ENCODE data around the gene ALDH3A2.

ALDH3A2 gene

DNA sequence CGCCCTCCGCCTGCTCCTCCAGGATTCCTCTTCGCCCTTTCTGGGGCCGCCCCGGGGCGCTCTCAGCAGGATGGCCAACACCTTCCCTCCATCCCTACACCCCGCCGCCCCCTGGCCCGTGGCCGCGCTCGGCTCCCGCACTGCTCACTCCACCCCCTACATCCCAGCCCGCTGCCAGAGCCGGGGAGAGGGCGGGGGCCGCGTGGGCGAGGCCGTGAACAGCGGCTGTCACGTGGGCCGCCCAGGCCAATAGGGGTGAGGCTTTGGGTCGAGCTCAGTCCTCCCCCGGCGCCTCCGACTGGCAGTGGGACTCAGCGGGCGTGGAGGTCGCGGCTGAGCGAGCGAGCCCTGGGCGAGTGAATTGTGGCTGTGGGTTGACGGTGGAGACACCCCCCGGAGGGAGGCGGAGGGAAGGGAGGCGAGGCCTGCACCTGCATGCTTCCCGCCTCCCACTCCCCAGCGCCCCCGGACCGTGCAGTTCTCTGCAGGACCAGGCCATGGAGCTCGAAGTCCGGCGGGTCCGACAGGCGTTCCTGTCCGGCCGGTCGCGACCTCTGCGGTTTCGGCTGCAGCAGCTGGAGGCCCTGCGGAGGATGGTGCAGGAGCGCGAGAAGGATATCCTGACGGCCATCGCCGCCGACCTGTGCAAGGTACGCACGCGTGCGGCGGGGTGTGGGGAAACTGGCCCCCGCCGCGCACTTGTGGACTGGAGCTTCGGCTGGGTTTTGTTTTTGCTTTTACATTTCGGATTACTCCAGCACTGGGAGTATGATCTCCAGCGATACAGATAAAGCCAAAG lies at the start of gene ALDH3A2:
Gene ALDH3A2 (plus strand): TSS at position 277 of the 799 bp plus-strand sequence. CDS start 221 bp downstream, at position 498.
- peak; percentile 94 for DNase-seq

DNA sequence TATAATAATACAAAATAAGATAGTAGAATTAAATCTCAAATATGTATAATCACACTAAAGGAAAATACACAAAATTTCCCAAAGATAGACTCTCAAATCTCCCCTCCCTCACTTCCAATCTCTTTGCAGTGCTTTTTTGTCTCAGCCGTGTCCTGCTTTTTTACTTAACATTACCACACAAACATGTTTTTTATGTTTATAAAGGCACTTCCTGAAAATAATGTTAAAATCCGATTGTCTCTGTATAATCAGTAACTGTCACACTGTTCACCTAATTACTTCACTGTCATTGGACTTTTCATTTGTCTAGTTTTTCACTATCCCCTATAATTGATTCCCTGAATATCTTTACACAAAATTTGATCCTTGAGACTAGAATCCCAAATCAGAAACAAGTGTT lies 38.2 kb upstream of the ALDH3A2 start:
- no peak for DNase-seq

- DNase-seq = no peak
Observed at GRCh38 chr17:19610879-19611278, 37.7 kb upstream of the ALDH3A2 start.

DNA sequence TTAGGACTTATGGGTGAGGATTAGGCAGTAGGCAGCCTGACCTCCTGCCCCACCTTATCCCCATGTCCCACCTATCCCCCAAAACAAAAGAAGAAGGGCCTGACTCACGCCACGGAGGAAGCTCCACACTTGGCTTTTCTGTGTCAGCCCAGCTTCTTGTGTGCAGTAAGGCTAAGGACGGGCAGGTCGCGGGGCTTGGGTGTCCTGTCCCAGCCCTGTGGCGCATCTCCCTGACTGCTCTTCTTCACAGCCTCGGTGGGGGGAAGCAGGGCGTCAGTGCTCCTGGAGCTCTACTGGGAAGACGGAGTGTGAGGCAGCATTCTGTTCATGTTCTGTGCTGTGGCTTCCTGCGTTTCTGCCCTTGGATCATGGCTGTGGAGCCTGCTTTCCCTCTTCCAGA lies 34.6 kb upstream of the ALDH3A2 start:
- no peak for DNase-seq

DNA sequence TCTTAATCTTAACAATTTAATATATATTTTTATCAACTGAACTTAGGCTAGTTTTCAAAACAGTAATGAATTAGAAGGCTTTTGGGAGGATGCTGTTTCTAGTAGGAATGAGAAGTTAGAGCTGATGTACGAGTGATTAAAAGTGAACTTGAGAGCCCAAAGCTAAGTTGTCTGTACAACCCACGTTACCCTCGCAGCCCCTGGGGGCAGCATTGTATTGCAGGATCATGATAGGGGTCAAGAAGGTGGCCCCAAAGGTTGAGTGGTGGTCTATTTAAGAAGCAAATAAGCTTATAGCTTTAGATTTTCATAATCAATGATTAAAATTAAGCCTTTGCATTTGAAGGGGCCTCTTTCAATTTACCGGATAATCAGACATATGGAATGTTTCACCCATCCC lies 33.7 kb upstream of the ALDH3A2 start:
- DNase-seq = no peak

DNA sequence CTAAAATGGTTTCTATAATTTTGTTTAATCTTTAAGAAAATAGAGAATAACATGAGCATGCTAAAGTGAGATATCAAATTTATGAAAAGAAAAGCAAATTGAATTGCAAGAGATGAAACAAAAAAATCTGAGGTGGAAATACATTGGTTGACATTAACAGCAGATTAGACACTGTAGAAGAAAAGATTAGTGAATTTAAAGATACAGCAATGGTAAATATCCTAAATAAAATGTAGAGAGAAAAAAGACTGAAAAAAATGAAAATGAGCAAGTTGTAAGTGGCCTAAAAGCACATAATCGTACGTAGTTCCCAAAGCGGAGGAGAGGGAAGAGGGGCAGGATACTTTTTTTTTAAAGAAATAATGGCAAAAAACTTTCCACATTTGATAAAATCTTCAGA lies 30.5 kb upstream of the ALDH3A2 start:
- DNase-seq = no peak

- DNase-seq = no peak
Observed at GRCh38 chr17:19619705-19620325, 28.7 kb upstream of the ALDH3A2 start.

DNA sequence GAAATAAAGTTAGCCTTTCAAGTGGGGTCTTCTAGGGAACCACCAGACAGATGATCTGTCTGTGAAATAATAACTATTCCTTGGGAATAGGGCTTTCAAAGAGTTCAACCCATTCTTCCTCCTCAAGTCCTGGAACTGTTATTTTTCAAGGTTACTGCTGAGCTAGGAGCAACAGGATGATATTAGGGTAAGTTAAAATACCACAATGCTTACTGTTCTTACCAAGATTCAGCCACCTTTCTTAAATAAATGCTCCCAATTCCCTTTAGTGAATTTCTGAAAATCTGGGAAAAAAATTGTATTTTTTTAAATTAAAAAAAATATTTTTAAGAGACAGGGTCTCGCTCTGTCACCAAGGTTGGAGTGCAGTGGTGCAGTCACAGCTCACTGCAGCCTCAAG lies 26.9 kb upstream of the ALDH3A2 start:
- no peak for DNase-seq

DNA sequence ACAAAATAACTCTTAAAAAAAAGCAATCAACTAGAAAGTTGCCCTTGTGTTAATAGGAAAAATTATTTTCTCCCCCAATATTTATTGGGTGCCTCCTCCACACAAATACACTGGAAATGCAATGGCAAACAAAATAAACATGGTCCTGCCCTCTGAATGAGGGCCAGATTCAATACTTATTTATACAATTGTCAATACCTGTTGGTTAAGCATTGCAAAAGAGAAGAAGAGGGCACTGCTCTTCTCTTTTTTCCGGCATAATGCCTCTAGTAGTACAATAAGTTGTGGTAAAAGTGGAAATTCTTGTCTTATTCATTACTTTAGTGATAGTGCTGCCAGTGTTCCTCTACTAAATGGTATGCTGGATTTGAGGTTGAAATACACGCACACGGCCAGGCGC lies 22.5 kb upstream of the ALDH3A2 start:
- DNase-seq = no peak

GRCh38 chr17:19629449-19629848 lies 19.1 kb upstream of the ALDH3A2 start:
- DNase-seq = no peak

- DNase-seq = no peak
Observed at GRCh38 chr17:19630035-19630434, 18.5 kb upstream of the ALDH3A2 start.

DNA sequence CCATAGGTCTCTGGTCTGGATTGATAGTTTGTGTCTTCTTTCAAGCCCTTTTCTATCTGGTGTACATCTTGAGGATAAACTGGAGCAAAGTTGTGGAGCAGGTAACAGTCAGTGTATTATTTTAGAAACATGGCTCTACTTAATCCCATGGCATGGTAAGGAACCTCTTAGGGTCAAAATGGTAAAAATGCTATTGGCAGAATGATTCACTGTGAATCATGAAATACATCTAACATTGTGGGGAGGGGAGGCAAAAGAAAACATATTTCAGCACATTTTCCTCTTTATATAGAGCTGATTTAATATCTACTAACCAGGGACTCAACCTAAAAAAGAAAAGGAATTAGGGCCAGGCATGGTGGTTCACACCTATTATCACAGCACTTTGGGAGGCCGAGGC lies 17.9 kb upstream of the ALDH3A2 start:
- no peak for DNase-seq

- no peak for DNase-seq
Observed at GRCh38 chr17:19631905-19632304, 16.6 kb upstream of the ALDH3A2 start.

DNA sequence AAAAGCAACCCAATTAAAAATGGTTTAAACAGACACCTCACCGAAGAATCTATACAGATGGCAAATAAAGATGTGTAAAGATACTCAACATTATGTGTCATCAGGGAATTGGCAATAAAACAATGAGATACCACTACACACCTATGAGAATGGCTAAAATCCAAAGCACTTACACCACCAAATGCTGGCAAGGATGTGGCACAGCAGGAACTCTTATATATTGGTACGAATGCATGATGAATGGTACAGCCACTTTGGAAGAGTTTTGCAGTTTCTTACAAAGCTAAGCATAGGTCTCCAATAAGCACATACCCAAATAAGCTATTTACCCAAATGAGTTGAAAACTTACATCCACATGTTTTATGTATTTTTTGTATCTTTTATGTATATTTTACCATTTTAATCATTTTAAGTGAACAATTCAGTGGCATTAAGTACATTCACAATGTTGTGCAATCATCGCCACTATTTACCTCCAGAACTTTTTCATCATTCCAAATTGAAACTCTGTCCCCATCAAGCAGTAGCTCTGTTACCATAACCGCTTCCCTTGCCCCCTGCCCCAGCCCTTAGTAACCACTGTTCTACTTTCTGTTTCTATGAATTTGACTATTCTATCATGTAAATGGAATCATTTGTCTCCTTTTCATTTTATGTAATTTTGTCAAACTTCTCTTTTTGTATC lies 6.7 kb upstream of the ALDH3A2 start:
- no peak for DNase-seq

DNA sequence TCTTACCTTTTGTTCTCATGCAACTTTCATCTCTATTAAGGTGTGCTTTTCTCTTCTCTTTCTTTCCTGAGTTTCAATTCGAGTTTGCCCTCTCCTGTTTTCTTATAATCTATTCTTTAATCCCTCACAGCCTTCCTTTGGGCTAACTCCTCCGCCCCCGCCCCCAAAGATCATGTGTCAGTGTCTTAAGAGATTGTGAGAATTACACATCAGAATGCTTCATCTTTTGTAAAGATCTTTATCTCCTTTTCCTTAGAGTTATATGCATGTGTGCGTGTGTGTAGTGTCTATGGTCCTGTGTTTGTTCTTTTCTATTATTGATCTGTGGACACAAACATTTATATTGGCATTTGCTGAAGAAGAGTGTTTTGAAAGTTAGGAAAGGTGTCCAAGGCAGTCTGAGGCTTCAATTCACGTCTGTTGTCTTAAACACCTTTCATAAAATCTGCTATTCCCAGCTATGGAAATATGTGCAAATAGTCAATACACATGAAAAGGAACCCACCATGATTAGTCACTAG lies 6.1 kb upstream of the ALDH3A2 start:
- no peak for DNase-seq

DNA sequence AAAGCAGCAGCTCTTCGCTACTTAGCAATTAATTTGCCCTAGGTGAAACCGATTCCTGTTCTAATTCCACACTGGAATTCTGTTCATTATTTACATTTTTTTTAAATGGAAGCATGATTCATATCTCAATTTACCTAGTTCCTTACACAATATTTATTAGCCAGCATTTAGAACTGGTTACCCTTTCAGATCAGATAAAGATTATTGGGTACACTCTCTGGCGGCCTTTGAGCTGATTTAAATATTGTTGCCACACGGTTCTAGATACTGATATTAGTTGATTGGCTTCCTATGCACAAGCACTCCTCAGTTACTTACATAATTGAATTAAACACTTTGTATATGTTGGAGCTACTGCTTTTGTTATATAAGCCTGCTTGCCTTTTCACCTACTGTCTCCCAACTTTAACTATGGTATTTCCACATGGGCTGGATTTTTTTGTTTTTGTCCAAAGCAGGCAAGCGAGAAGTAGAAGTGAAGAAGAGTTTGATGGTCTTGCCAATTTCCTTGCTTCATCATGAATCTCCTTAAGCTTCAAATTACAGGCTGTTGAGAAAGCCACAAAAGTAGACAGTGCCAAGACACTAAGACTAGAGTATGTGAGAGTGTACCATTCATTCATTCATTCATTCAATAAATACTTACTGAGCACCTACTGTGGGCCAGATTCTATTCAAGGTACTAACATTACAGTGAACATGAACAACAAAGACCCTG lies 3.9 kb upstream of the ALDH3A2 start:
- DNase-seq = no peak

DNA sequence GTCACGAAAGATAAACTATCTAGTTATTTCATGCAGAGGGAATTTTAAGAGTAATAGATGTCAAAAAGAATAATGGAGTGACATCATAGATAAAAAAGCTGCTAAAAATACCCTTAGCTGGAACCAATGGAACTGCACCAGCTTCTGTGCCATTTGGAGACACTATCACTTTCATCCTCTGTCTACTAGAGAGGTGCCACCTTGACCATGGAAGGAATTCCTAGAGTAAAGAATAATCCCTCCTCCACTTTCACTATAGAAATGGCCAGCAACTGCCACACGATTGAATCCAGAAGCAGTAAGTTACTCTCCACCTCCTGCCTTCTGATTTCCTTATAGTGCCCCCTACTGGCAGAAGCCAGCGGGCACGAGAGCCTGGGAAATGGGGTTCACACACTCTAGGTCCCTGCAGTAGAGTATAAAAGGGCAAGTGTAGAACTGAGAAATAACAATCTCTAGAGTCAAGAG lies 2.8 kb upstream of the ALDH3A2 start:
- no peak for DNase-seq

- peak; percentile 34 for DNase-seq
Observed at GRCh38 chr17:19646788-19647696, 1.5 kb upstream of the ALDH3A2 start.

DNA sequence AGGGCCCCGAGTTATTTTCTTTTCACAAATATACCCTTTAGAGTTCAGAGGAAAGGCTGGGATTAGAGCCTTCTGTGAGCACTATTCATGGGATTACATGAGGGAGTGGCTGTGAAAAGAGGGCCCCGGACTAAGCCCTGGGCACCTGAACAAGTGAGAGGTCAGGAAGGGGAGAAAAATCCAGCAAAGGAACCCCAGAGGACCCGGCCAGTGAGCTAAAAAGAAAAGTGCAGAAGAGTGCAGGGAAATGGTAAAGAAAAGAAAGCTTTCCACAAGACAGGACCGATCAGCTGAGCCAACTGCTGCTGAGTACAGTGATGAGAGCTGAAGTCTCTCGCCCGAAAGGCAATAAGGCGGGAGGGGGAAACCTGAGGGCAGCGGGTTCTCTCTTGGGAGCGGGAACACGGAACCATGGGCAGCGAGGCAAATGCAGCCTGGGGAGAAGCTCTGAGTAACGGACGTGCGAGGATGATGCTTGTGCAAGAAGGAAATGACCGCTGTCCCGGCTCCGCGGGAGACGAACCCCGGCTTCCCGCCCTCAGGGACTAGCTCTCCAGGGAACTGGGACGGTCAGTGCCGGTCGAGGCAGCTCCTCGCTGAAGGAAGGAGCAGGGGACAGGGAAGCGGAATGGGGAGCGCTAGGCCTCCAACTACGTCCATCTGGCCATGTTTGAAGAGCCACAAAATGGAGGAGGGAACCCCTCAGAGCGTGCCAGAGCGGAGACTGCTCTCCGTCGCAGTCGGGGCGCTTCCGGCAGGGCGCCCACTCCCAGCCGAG lies 665 bp upstream of the ALDH3A2 start:
- peak; percentile 56 for DNase-seq

GRCh38 chr17:19649274-19649541 lies 657 bp downstream of the ALDH3A2 start:
- DNase-seq = no peak

DNA sequence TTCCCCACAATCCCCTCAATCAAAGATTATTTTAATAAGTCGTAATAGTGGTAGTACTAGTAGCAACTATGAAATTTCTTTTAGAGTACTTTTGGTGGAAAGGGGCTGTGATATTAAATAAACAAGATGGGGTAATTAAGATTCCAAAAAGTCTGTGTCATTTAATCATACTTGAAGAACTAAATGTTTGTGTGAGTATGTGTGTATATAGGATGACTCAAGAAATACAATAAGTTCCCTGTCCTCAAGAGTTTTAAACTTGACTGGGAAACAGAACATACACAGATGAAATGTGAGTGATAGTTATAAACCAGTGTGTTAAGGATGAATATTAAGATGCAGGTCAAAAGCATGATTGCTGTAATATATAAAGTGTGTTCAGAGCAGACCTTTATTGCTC lies 2.3 kb downstream of the ALDH3A2 start:
- DNase-seq = no peak
